ENCODE results near the gene SERPINA9.

The SERPINA9 gene

DNA sequence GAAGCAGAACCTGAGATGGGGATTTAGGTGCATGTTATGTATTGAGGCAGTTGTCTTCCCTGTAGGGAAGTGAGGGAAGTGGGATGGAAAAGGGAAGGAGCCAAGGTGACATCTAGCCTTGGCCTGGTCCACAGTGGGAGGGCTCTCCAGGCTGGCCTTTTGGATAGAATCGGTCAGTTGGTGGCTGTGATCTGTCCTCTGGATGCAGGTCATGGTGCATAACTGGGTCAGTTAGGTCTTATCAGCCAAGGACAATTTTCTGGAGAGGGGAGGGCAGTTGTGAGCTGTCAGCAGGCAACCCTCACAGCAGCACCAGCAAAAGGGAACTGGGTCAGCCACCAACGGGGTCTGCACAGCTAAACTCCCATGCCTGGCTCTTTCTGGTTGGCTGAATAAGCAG lies 23.7 kb upstream of the SERPINA9 start:
- no peaks in the 10 kb centered on the region for H3K4me1 ChIP-seq (ENCODE audit: control insufficient read depth, insufficient read depth, low read length)
- TF ChIP-seq SCRT2 (tag by site-specific recombination; IDR thresholded peaks at IDR 0.05) (no peak), KLF7 (tag by site-specific recombination; IDR thresholded peaks at IDR 0.05; ENCODE audit: borderline replicate concordance) (no peak), HOXC10 (CRISPR knock-in tag; IDR thresholded peaks at IDR 0.05) (no peak), ZFP3 (tag by site-specific recombination; IDR thresholded peaks at IDR 0.05; ENCODE audit: low read depth) (no peak), ZNF571 (tag by site-specific recombination; IDR thresholded peaks at IDR 0.05) (no peak), GLIS2 (tag by site-specific recombination; IDR thresholded peaks at IDR 0.05) (no peak), ZNF155 (tag by site-specific recombination; IDR thresholded peaks at IDR 0.05) (no peak), TCF7L2 (IDR thresholded peaks at IDR 0.05; ENCODE audit: borderline replicate concordance, low read depth, low read length) (no peak), ZNF747 (tag by site-specific recombination; IDR thresholded peaks at IDR 0.05) (no peak), RBAK (tag by site-specific recombination; IDR thresholded peaks at IDR 0.05) (no peak), ZNF23 (tag by site-specific recombination; IDR thresholded peaks at IDR 0.05; ENCODE audit: borderline replicate concordance) (no peak), ZNF37A (tag by site-specific recombination; IDR thresholded peaks at IDR 0.05) (no peak), ZNF2 (tag by site-specific recombination; IDR thresholded peaks at IDR 0.05) (no peak), ZNF837 (tag by site-specific recombination; IDR thresholded peaks at IDR 0.05) (no peak), ZNF544 (tag by site-specific recombination; IDR thresholded peaks at IDR 0.05) (no peak), ZNF621 (tag by site-specific recombination; IDR thresholded peaks at IDR 0.05) (no peak)
- TF ChIP-seq, protein P1, sequence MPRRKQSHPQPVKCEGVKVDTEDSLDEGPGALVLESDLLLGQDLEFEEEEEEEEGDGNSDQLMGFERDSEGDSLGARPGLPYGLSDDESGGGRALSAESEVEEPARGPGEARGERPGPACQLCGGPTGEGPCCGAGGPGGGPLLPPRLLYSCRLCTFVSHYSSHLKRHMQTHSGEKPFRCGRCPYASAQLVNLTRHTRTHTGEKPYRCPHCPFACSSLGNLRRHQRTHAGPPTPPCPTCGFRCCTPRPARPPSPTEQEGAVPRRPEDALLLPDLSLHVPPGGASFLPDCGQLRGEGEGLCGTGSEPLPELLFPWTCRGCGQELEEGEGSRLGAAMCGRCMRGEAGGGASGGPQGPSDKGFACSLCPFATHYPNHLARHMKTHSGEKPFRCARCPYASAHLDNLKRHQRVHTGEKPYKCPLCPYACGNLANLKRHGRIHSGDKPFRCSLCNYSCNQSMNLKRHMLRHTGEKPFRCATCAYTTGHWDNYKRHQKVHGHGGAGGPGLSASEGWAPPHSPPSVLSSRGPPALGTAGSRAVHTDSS (tag by site-specific recombination; IDR thresholded peaks at IDR 0.05): no peak
- TF ChIP-seq, protein P2, sequence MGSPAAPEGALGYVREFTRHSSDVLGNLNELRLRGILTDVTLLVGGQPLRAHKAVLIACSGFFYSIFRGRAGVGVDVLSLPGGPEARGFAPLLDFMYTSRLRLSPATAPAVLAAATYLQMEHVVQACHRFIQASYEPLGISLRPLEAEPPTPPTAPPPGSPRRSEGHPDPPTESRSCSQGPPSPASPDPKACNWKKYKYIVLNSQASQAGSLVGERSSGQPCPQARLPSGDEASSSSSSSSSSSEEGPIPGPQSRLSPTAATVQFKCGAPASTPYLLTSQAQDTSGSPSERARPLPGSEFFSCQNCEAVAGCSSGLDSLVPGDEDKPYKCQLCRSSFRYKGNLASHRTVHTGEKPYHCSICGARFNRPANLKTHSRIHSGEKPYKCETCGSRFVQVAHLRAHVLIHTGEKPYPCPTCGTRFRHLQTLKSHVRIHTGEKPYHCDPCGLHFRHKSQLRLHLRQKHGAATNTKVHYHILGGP (tag by site-specific recombination; IDR thresholded peaks at IDR 0.05): no peak
- H3K36me3 ChIP-seq (ENCODE audit: control insufficient read depth in 2 of 2, insufficient read depth in 1 of 2, low read length in 2 of 2): no peaks in the 10 kb centered on the region
- H3K9me3 ChIP-seq (ENCODE audit: control insufficient read depth, insufficient read depth, low read depth, low read length): no peaks in the 10 kb centered on the region
- no peak overlapping the region for H3K4me3 ChIP-seq (ENCODE audit: low read depth, low read length)
- CTCF ChIA-PET: interaction anchor here (0.5 kb wide), 1 partner anchor 189 kb away, joined by 3 read pairs; no protein-coding TSS in a partner anchor
- H3K27ac ChIP-seq (ENCODE audit: extremely low read depth, low read depth, low read length): no peak overlapping the region
- POLR2A ChIA-PET: no interaction called here

DNA sequence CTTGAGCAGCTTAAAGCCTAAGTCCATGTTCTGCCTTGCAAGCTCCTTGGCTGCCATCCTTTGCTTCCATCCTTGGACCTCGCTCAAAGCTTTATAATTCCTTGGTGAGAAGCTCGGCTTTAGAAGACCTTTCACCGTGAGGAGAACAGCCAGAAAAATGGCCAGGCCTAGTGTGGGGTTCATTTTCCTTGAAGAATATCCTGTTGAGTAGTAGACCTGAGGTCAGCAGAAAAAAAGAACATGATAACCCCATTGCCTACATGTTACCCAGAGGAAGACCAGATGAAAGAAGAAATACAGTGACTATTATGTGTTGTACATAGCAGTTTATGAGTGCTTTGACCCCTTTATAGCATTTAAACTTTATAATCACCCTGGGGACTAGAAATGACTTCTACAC lies 22.2 kb upstream of the SERPINA9 start:
- H3K4me3 ChIP-seq (ENCODE audit: low read depth, low read length): no peak overlapping the region
- ChIA-PET CTCF (interaction anchor here (0.7 to 1.5 kb wide), 2 partner anchors 11 to 166 kb away, joined by 3 read pairs; no protein-coding TSS in a partner anchor), POLR2A (no interaction called here)
- no peaks in the 10 kb centered on the region for H3K36me3 ChIP-seq (ENCODE audit: control insufficient read depth in 2 of 2, insufficient read depth in 1 of 2, low read length in 2 of 2)
- H3K9me3 ChIP-seq (ENCODE audit: control insufficient read depth, insufficient read depth, low read depth, low read length): no peaks in the 10 kb centered on the region
- no peaks in the 10 kb centered on the region for H3K4me1 ChIP-seq (ENCODE audit: control insufficient read depth, insufficient read depth, low read length)
- H3K27ac ChIP-seq (ENCODE audit: extremely low read depth, low read depth, low read length): no peak overlapping the region
- TF ChIP-seq ZNF391 (tag by site-specific recombination; IDR thresholded peaks at IDR 0.05; ENCODE audit: borderline replicate concordance, low read depth) (no peak), ZNF560 (tag by site-specific recombination; IDR thresholded peaks at IDR 0.05; ENCODE audit: borderline replicate concordance) (no peak), RBAK (tag by site-specific recombination; IDR thresholded peaks at IDR 0.05) (no peak), SP2 (tag by site-specific recombination; IDR thresholded peaks at IDR 0.05) (no peak), ZNF623 (tag by site-specific recombination; IDR thresholded peaks at IDR 0.05) (no peak), SP3 (tag by site-specific recombination; IDR thresholded peaks at IDR 0.05) (no peak), ZNF341 (tag by site-specific recombination; IDR thresholded peaks at IDR 0.05; ENCODE audit: low read depth) (no peak), ZNF10 (tag by site-specific recombination; IDR thresholded peaks at IDR 0.05) (no peak)
- TF ChIP-seq, protein P3, sequence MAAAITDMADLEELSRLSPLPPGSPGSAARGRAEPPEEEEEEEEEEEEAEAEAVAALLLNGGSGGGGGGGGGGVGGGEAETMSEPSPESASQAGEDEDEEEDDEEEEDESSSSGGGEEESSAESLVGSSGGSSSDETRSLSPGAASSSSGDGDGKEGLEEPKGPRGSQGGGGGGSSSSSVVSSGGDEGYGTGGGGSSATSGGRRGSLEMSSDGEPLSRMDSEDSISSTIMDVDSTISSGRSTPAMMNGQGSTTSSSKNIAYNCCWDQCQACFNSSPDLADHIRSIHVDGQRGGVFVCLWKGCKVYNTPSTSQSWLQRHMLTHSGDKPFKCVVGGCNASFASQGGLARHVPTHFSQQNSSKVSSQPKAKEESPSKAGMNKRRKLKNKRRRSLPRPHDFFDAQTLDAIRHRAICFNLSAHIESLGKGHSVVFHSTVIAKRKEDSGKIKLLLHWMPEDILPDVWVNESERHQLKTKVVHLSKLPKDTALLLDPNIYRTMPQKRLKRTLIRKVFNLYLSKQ (tag by site-specific recombination; IDR thresholded peaks at IDR 0.05; ENCODE audit: borderline replicate concordance): no peak
- TF ChIP-seq, protein P2 (tag by site-specific recombination; IDR thresholded peaks at IDR 0.05): no peak
- TF ChIP-seq, protein P4, sequence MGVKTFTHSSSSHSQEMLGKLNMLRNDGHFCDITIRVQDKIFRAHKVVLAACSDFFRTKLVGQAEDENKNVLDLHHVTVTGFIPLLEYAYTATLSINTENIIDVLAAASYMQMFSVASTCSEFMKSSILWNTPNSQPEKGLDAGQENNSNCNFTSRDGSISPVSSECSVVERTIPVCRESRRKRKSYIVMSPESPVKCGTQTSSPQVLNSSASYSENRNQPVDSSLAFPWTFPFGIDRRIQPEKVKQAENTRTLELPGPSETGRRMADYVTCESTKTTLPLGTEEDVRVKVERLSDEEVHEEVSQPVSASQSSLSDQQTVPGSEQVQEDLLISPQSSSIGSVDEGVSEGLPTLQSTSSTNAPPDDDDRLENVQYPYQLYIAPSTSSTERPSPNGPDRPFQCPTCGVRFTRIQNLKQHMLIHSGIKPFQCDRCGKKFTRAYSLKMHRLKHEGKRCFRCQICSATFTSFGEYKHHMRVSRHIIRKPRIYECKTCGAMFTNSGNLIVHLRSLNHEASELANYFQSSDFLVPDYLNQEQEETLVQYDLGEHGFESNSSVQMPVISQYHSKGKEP (tag by site-specific recombination; IDR thresholded peaks at IDR 0.05): no peak
- TF ChIP-seq, protein P5, sequence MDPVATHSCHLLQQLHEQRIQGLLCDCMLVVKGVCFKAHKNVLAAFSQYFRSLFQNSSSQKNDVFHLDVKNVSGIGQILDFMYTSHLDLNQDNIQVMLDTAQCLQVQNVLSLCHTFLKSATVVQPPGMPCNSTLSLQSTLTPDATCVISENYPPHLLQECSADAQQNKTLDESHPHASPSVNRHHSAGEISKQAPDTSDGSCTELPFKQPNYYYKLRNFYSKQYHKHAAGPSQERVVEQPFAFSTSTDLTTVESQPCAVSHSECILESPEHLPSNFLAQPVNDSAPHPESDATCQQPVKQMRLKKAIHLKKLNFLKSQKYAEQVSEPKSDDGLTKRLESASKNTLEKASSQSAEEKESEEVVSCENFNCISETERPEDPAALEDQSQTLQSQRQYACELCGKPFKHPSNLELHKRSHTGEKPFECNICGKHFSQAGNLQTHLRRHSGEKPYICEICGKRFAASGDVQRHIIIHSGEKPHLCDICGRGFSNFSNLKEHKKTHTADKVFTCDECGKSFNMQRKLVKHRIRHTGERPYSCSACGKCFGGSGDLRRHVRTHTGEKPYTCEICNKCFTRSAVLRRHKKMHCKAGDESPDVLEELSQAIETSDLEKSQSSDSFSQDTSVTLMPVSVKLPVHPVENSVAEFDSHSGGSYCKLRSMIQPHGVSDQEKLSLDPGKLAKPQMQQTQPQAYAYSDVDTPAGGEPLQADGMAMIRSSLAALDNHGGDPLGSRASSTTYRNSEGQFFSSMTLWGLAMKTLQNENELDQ (tag by site-specific recombination; IDR thresholded peaks at IDR 0.05; ENCODE audit: low read depth): no peak
